Measurements from ENCODE around the gene MYO1E.

The MYO1E gene

GRCh38 chr15:59312205-59312604, 60.5 kb downstream of the MYO1E start:
- no peak for DNase-seq

DNA sequence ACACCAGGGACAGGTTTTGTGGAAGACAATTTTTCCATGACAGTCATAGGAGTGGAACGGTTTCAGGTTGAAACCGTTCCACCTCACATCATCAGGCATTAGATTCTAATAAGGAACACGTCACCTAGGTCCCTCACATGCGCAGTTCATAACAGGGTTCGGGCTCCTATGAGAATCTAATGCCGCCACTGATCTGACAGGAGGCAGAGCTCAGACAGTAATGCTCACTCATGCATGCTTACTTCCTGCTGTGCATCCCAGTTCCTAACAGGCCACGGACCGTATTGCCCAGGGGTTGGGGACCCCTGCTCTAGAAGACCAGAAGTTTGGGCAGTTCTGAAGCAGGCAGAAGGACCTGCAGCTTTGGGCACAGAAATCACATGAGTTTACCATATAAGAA, 61.5 kb downstream of the MYO1E start:
- DNase-seq, result no peak

- DNase-seq, result no peak
Observed at GRCh38 chr15:59309405-59309804, 63.3 kb downstream of the MYO1E start.

GRCh38 chr15:59307165-59307537, 65.5 kb downstream of the MYO1E start:
- no peak for DNase-seq

DNA sequence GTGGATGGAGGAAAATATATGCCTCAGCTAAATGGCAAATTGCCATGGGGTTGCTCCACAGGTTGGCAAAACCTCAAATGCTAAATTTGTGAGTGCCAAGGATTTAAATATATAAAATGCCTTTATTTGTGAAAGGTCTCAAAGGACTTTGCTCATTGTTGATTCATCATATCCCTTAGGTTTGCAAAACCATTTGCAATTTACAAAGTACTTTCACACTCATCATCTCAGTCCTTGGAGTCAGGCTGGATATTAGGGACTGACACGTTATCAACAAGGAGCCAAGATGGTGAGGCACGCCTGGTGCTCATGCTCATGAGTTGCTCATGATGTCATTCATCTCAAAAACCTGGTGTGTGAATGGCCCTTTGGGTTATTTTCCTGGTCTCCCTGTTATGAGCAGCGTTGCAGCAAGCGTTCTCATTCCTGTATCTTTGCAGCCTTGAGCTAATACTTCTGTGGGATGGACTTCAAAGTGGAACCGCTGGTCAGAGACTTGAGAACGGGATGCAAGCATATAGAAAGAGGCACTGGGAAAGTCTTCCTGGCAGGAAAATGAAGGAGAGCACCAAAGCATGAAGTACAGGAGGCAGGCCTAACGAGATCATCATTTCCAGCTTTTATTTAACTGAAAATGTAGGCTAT, 66.0 kb downstream of the MYO1E start:
- no peak for DNase-seq

DNA sequence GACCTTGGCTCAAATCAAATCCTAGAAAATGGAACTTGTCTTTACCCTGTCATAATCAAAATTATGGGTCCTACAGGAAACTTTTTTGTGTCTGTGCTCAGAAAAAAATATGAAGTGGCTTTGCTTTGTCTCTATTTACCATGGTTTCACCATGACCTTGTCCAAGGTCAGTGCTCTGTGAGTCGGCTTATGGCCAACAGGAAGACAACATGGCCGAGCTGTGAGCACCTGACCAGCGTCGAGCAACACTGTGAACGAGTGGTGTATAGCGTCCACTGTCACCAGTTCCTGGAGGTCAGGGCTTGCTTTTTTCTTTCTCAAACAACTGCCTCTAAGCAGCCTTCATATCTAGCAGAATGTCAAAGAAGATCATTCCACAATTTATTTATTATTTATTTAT, 67.9 kb downstream of the MYO1E start:
- no peak for DNase-seq

DNA sequence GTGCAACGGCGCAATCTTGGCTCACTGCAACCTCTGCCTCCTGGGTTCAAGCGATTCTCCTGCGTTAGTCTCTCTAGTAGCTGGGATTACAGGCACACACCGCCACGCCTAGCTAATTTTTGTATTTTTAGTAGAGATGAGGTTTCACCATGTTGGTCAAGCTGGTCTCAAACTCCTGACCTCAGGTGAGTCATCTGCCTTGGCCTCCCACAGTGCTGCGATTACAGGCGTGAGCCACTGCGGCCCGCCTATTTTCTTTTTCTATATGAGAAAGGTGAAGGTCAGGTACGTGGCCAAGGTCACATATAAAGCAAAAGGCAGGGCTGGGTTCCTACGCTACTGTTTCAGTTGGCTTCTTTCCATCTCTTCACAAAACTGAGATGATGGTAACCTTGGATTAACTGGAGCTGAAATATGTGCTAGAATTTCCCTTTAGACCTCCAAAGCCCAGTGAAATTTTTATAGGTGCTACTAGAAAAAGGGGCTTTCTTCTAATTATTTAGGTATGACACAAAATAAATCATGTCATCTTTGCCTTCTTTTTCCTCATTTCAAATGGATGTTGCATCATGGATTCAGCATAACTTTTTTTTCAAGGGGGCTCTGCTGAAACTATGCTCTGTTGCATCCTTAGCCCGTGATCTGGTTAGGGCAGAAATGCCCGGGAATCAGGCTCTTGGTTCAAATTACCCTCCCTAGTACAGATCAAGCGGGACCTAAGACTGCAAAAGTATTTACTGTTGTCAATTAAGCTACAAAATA, 68.5 kb downstream of the MYO1E start:
- DNase-seq, result no peak

- DNase-seq, result no peak
Observed at GRCh38 chr15:59303633-59304032, 69.0 kb downstream of the MYO1E start.

GRCh38 chr15:59303136-59303535, 69.5 kb downstream of the MYO1E start:
- DNase-seq, result no peak

GRCh38 chr15:59301527-59301926, 71.1 kb downstream of the MYO1E start:
- no peak for DNase-seq

- DNase-seq, result no peak
Observed at GRCh38 chr15:59300618-59301139, 72.0 kb downstream of the MYO1E start.

GRCh38 chr15:59299929-59300617, 72.6 kb downstream of the MYO1E start:
- no peak for DNase-seq

GRCh38 chr15:59298854-59299250, 73.8 kb downstream of the MYO1E start:
- no peak for DNase-seq

- DNase-seq, result peak; percentile 71
Observed at GRCh38 chr15:59298225-59298853, 74.3 kb downstream of the MYO1E start.

DNA sequence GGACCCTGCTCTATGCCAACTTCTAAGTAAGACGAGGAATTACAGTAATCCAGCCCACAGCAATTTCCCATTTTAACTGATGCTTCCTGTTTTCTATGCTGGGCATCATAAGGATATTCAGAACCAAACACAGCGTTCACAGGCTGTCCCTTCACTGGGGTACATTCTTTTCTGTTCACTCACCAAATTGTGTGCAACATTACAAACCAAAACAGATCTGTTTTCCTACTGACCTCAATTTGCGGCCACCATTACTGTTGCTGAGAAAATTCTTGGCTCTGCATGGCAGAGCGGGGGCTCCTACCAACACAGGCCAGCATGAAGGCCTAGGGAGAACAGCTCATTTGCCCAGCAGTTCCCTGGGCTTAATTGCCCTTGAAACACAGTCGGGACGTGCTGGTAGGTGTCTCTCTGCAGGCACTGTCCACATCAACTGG, 76.5 kb downstream of the MYO1E start:
- peak; percentile 93 for DNase-seq

DNA sequence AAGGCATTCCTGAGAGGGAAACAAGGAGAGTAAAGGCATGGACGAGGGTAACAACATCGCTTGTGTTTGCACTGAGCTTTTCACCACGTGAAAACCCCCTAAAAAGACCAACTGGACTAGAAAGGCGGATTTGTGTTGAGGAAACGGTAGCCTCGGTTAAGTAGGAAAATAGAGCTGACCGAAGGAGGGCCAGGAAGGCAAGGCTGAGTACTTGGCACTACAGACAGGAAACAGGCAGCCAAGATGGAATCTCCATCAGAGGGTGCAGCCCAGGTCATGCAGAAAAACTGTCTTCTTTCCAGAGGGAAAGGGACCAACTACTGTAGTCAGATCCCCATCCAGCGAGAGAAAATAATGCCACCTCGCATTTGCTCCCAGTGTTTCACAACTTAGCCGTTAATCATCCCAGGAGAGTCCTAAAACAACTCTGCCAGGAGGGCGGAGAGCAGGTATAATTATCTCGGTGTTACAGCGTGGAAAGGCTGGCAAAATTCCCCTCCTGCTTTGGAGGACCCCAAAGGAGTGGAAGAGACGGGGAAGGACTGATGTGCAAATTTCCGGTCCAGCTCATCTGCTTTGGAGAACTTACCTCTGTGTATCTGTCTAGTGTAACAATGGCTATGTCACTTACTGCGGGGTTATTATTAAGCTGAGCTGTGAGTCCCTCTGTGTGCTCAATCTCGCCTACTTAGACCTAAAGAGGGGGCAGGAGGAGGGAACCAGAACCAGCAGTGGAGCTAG, 77.2 kb downstream of the MYO1E start:
- peak; percentile 52 for DNase-seq

GRCh38 chr15:59294574-59295260, 78.0 kb downstream of the MYO1E start:
- peak; percentile 75 for DNase-seq

- DNase-seq, result peak; percentile 77
Observed at GRCh38 chr15:59292442-59293151, 80.1 kb downstream of the MYO1E start.

- DNase-seq, result no peak
Observed at GRCh38 chr15:59291213-59291549, 81.5 kb downstream of the MYO1E start.

GRCh38 chr15:59290295-59291212, 82.1 kb downstream of the MYO1E start:
- DNase-seq, result no peak
